Spleen (tissue), 7 donors: Measurements from ENCODE around the gene EEF2K.

Source experiments
- CTCF ChIP-seq, 11 experiments: fragments of 200-600 bp in 7 of 11; fragments of 450-650 bp in 4 of 11; sonication (generic) in 4 of 11; IDR thresholded peaks in 8 of 11; conservative IDR thresholded peaks in 3 of 11; 1 replicate in 7 of 11; 2 replicates in 4 of 11; pipeline versions ENCODE4 v1.4.0 to v1.8.0; 2016 to 2021; ENCODE audit warnings: antibody characterized with exemption in 11 of 11, inconsistent platforms in 4 of 11, mild to moderate bottlenecking in 1 of 11
- POLR2A ChIP-seq, 3 donors: fragments of 450-650 bp; IDR thresholded peaks; one replicate each; pipeline ENCODE4 v1.5.1; 2017; ENCODE audit warnings: antibody characterized with exemption in 3 of 3, mild to moderate bottlenecking in 1 of 3
- POLR2AphosphoS5 ChIP-seq, 3 donors: sonication (generic); formaldehyde crosslinking; IDR thresholded peaks; one replicate each; pipeline ENCODE4 v1.5.1; 2017; ENCODE audit warnings: antibody characterized with exemption in 3 of 3
- donor health status: DM: no; HTN: no; CAD: no; lungs with moderate emphysema.
- donor health status: DM: no; HTN: no; CAD: no.
- donor health status: DM: no; HTN: no; CAD: no.

- no peak for TF ChIP-seq CTCF (IDR thresholded peaks at IDR 0.05 in 8 of 11, conservative IDR thresholded peaks at IDR 0.05 in 3 of 11)
- no peak for TF ChIP-seq POLR2A (IDR thresholded peaks at IDR 0.05)
- peak in 1 of 3 donors; percentile 21 for TF ChIP-seq POLR2AphosphoS5 (IDR thresholded peaks at IDR 0.05)
These were observed 100.7 kb downstream of the EEF2K start for GRCh38 chr16:22306788-22307187.
